ENCODE data around the gene WSB2. TPM values are rescaled to one million over a fixed set of nuclear protein-coding genes. Genes with fewer than 3 reads are reported as not detected.

The WSB2 gene
- total and polyA plus RNA-seq, 10 of the 15 experiments (the other 5 are each of a cell fraction or from before 2014, with no cell fraction given), result 18.3 to 82.6 (median 43.7) TPM

DNA sequence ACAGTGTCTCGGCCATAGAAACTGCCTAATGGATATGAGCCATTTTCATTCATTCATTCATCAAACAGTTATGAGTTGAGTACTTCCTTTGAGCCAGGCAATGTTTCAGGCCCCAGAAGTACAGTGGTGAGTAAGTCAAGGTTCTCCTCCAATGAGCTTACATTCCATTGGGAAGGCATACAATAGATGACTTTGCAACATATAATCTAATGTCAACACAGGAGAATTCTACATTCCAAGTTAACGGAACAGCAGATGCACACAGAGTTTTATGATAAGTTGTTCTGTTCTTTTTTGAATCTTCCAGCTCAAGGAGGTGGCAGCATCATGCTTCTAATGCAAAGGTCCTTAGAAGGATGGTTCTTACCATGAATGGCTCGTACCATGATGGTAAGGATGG lies 47.7 kb downstream of the WSB2 start:
- no peak for TF ChIP-seq NFYB (IDR thresholded peaks at IDR 0.05; ENCODE audit: insufficient read depth, low read depth, low read length)
- no peak for TF ChIP-seq SUPT20H (IDR thresholded peaks at IDR 0.05; ENCODE audit: borderline replicate concordance, control insufficient read depth, low read depth, low read length)
- TF ChIP-seq KDM1A (IDR thresholded peaks at IDR 0.05; ENCODE audit: borderline replicate concordance), result no peak
- no peak for TF ChIP-seq TCF7 (IDR thresholded peaks at IDR 0.05; ENCODE audit: borderline replicate concordance)
- no peak for TF ChIP-seq CREB1 (IDR thresholded peaks at IDR 0.05; ENCODE audit: low read depth)
- TF ChIP-seq ESRRA (IDR thresholded peaks at IDR 0.05; ENCODE audit: low read length), result no peak
- no peak for TF ChIP-seq MXI1 (IDR thresholded peaks at IDR 0.05; ENCODE audit: low read depth, low read length)
- no peak for TF ChIP-seq PAX5 (IDR thresholded peaks at IDR 0.05; ENCODE audit: borderline replicate concordance, low read depth, low read length)
- TF ChIP-seq ZNF622 (IDR thresholded peaks at IDR 0.05), result no peak
- TF ChIP-seq, protein P1, sequence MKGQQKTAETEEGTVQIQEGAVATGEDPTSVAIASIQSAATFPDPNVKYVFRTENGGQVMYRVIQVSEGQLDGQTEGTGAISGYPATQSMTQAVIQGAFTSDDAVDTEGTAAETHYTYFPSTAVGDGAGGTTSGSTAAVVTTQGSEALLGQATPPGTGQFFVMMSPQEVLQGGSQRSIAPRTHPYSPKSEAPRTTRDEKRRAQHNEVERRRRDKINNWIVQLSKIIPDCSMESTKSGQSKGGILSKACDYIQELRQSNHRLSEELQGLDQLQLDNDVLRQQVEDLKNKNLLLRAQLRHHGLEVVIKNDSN (IDR thresholded peaks at IDR 0.05; ENCODE audit: borderline replicate concordance, extremely low read length, insufficient read depth, low read depth, low read length), result no peak
- no peak for TF ChIP-seq PAX8 (IDR thresholded peaks at IDR 0.05)
- no peak for TF ChIP-seq ZNF24 (IDR thresholded peaks at IDR 0.05)
- no peak for TF ChIP-seq CHD2 (IDR thresholded peaks at IDR 0.05; ENCODE audit: borderline replicate concordance, low read depth, low read length)
- TF ChIP-seq TBL1XR1 (IDR thresholded peaks at IDR 0.05; ENCODE audit: low read depth, low read length), result no peak
- no peak for TF ChIP-seq SIX5 (IDR thresholded peaks at IDR 0.05; ENCODE audit: low read depth, low read length, severe bottlenecking)
- Histone ChIP-seq H3K9me3 (replicated peaks; ENCODE audit: control insufficient read depth, insufficient read depth, low read length) (no peaks in the 10 kb centered on the region; the same call in 2 of the 3 replicates), H3K36me3 (ENCODE audit: control insufficient read depth in 2 of 2, insufficient read depth in 2 of 2, low read length in 1 of 2) (no peaks in the 10 kb centered on the region), H3K79me2 (ENCODE audit: control insufficient read depth, insufficient read depth, low read length) (peaks cover 17% of the 10 kb centered on the region), H4K20me1 (ENCODE audit: control insufficient read depth, insufficient read depth) (no peaks in the 10 kb centered on the region), H3K27ac (ENCODE audit: control insufficient read depth, insufficient read depth) (no peak overlapping the region), H3K4me3 (no peak overlapping the region), H3K27me3 (replicated peaks in 1 of 2; ENCODE audit: control insufficient read depth in 2 of 2, insufficient read depth in 2 of 2, low read length in 1 of 2) (no peaks in the 10 kb centered on the region), H2AFZ (ENCODE audit: control insufficient read depth, low read depth, low read length) (no peak overlapping the region), H3K4me2 (ENCODE audit: control insufficient read depth, insufficient read depth) (no peak overlapping the region), H3K9ac (ENCODE audit: control insufficient read depth, insufficient read depth, low read length) (no peak overlapping the region), H3K4me1 (ENCODE audit: control insufficient read depth, insufficient read depth, low read length) (0 out of 2 replicates have a peak, but pooled peaks cover 3% of the 10 kb centered on the region)
- in situ Hi-C loops (cut with MboI), result no loop called here
- ChIA-PET CTCF (interaction anchor here (0.9 kb wide), 1 partner anchor 156 kb away, joined by 3 read pairs; no protein-coding TSS in a partner anchor), SMC1A (ENCODE audit: uncharacterized antibody, unreplicated experiment) (no interaction called here), RAD21 (ENCODE audit: unreplicated experiment) (no interaction called here), POLR2A (no interaction called here)
- no peak for DNase-seq (ENCODE audit: low read depth, low spot score)
- no peak for ATAC-seq
- 30% methylated on average over 3 of the region's 3 CpGs for WGBS (ENCODE audit: insufficient coverage, insufficient replicate concordance, low lambda C conversion rate, missing lambda C conversion rate)
- BruUV-seq (replicated peaks), result no TSS peak
- no peak for FAIRE-seq
- intact Hi-C loops (cut with micrococcal nuclease; ENCODE audit: unreplicated experiment), result no loop called here
